GM20000 (cell line): Measurements from ENCODE around the gene EXOSC5.

Source experiments
- DNase-seq: peaks from one replicate; pipeline ENCODE4 v3.0.0; 2012; ENCODE audit warnings: low spot score
- CTCF ChIP-seq: IDR thresholded peaks from 2 replicates; pipeline ENCODE4 v1.5.1; 2012; ENCODE audit warnings: mild to moderate bottlenecking, control low read depth; ENCODE audit errors: extremely low read depth, missing control alignments

Gene EXOSC5

DNA sequence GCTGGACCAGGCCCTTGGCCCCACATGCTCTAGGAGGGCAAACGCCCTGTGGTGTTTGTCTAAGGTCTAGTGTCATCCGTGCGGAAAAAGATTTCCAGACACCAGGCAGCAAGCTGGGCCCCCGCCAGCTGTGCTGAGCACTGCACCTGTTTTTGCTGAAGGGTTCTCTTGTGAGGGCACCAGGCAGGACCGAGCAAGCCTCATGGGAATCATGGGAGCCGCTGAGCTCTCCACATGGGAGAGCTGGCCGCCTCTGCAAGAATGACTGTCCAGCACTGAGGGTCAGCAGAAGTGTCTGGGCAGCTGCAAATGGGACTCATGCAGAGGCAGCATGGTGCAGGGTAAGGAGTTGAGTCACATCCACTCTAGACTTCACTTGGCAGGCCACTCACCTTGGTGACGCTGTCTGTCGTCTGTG is 18.0 kb upstream of the EXOSC5 start:
- TF ChIP-seq CTCF = no peak
- no peak for DNase-seq

- no peak for DNase-seq
- TF ChIP-seq CTCF = no peak
Observed at GRCh38 chr19:41414461-41414860, 17.3 kb upstream of the EXOSC5 start.

DNA sequence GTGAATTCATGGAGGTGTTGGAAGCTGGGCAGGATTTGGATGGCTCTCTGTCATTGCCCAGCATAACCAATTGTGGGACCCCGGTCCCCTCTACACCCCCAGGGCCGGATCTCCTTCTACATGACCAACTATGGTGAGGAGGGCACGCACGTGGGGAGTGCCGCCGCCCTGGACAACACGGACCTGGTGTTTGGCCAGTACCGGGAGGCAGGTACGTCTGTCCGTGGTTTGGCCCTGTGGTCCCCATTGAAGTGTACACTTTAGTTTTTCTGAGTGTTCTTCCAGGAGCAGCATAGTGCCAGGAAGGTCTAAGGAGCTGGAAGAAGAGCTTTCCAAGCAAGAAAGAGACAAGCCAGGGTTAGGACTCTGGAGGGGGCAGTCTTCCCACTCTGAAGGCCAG is 16.8 kb upstream of the EXOSC5 start:
- TF ChIP-seq CTCF = no peak

GRCh38 chr19:41412953-41413352 is 15.8 kb upstream of the EXOSC5 start:
- no peak for TF ChIP-seq CTCF
- DNase-seq = no peak

More for the DNA sequence above, 16.8 kb upstream of the EXOSC5 start:
- no peak for DNase-seq

DNA sequence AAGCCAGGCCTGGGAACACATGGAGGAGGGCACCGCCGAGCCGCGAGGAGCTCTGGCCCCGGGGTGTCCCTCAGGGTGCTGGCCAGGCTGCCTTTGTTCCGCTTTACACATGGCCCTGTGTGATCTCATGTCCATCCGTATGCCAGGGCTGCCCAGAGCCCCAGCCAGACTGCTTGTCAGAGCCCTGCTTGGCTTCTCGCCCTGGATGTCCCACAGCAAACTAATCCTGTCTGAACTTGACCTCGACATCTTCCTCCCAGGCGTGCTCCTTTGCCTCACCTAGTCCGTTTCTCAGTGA is 14.8 kb upstream of the EXOSC5 start:
- DNase-seq = no peak
- TF ChIP-seq CTCF = no peak

GRCh38 chr19:41411100-41411967 is 14.2 kb upstream of the EXOSC5 start:
- TF ChIP-seq CTCF = no peak
- DNase-seq = no peak

DNA sequence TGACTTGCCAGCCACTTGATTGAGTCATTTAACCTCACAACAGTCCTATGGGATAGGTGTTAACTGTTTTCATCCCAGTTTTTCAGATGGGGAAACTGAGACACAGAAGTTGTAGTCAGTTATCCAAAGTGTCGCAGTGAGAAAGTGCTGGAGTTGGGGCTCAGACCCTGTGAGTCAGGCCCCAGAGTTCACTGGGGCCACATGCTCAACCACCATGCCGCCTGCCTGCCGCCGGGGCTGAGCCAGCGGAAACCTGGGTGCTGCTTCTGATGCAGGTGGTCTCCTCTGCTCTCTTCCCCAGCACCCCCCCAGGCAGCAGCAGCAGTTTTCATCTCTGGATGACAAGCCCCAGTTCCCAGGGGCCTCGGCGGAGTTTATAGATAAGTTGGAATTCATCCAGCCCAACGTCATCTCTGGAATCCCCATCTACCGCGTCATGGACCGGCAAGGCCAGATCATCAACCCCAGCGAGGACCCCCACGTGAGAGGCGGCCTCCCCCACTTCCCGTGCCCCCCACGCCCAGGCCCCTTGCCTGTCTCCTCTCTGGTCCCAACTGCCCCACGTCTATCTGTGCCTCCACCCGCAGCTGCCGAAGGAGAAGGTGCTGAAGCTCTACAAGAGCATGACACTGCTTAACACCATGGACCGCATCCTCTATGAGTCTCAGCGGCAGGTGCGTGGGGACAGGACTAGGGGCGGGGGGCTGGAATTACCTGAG is 13.3 kb upstream of the EXOSC5 start:
- no peak for DNase-seq
- TF ChIP-seq CTCF = no peak
